ENCODE results near the gene PIM2. TPM values are rescaled to one million over a fixed set of nuclear protein-coding genes. Genes with fewer than 3 reads are reported as not detected.
A peak's percentile ranks its signal among the peaks of the same experiment; 100 is the strongest.

PIM2 gene
- total and polyA plus RNA-seq, 5 donors from 2014 or later = 391 to 549 (median 475) TPM

GRCh38 chrX:48910926-48911411 is 7.9 kb downstream of the PIM2 start:
- ATAC-seq (ENCODE audit: low read depth in 2 of 2) = peak; percentile 4 to 9
- Mint-ChIP-seq H3K36me3 (peaks cover 34% of the 10 kb centered on the region), H3K27me3 (peaks cover 11% of the 10 kb centered on the region), H3K4me1 (peaks cover 0 to 54% (median 17%) of the 10 kb centered on the region in 4 donors), H3K27ac (peak overlapping the region; percentile 89 to 97 (median 92)), H3K9me3 (peaks cover 0 to 2% (median 0%) of the 10 kb centered on the region in 7 donors), H3K4me3 (peak overlapping the region; percentile 88 to 97 (median 94))
- Histone ChIP-seq H3K27me3 (ENCODE audit: control insufficient read depth, insufficient read depth, low read length) (no peaks in the 10 kb centered on the region), H3K4me1 (ENCODE audit: control insufficient read depth, insufficient read depth, low read length, poor library complexity, severe bottlenecking) (peaks cover 34% of the 10 kb centered on the region), H3K9me3 (ENCODE audit: control insufficient read depth in 2 of 2, low read length in 2 of 2) (no peaks in the 10 kb centered on the region), H3K27ac (ENCODE audit: insufficient read depth, low read length, poor library complexity, severe bottlenecking) (peak overlapping the region; percentile 89), H3K4me3 (ENCODE audit: low read depth, low read length) (peak overlapping the region; percentile 76), H3K36me3 (ENCODE audit: control insufficient read depth, insufficient read depth, low read length) (peaks cover 34% of the 10 kb centered on the region)
- no peak for DNase-seq

GRCh38 chrX:48909703-48910294 is 9.0 kb downstream of the PIM2 start:
- peak in 1 of 3 donors; percentile 29 for DNase-seq
- H3K9me3 Mint-ChIP-seq = peaks cover 0 to 2% (median 0%) of the 10 kb centered on the region in 7 donors

GRCh38 chrX:48908600-48908999 is 10.2 kb downstream of the PIM2 start:
- Mint-ChIP-seq H3K4me3 (peak overlapping the region in 1 of 4 donors; percentile 23), H3K36me3 (peaks cover 22% of the 10 kb centered on the region), H3K9me3 (peaks cover 0 to 2% (median 0%) of the 10 kb centered on the region in 7 donors), H3K27ac (peak overlapping the region in 2 of 3 donors; percentile 56 to 70), H3K27me3 (peaks cover 11% of the 10 kb centered on the region), H3K4me1 (peaks cover 0 to 36% (median 17%) of the 10 kb centered on the region in 4 donors)
- H3K4me1 ChIP-seq (ENCODE audit: control insufficient read depth, insufficient read depth, low read length, poor library complexity, severe bottlenecking) = peaks cover 10% of the 10 kb centered on the region
- H3K4me3 ChIP-seq (ENCODE audit: low read depth, low read length) = no peak overlapping the region
- H3K9me3 ChIP-seq (ENCODE audit: control insufficient read depth in 2 of 2, low read length in 2 of 2) = no peaks in the 10 kb centered on the region
- peaks cover 19% of the 10 kb centered on the region for H3K36me3 ChIP-seq (ENCODE audit: control insufficient read depth, insufficient read depth, low read length)
- H3K27me3 ChIP-seq (ENCODE audit: control insufficient read depth, insufficient read depth, low read length) = no peaks in the 10 kb centered on the region
- ATAC-seq (ENCODE audit: low read depth in 2 of 2) (no peak), DNase-seq (no peak)
- H3K27ac ChIP-seq (ENCODE audit: insufficient read depth, low read length, poor library complexity, severe bottlenecking) = no peak overlapping the region

More at GRCh38 chrX:48909703-48910294, 9.0 kb downstream of the PIM2 start:
- Histone ChIP-seq H3K27me3 (ENCODE audit: control insufficient read depth, insufficient read depth, low read length) (no peaks in the 10 kb centered on the region), H3K4me1 (ENCODE audit: control insufficient read depth, insufficient read depth, low read length, poor library complexity, severe bottlenecking) (peaks cover 22% of the 10 kb centered on the region), H3K4me3 (ENCODE audit: low read depth, low read length) (no peak overlapping the region), H3K9me3 (ENCODE audit: control insufficient read depth in 2 of 2, low read length in 2 of 2) (no peaks in the 10 kb centered on the region), H3K36me3 (ENCODE audit: control insufficient read depth, insufficient read depth, low read length) (peaks cover 22% of the 10 kb centered on the region), H3K27ac (ENCODE audit: insufficient read depth, low read length, poor library complexity, severe bottlenecking) (no peak overlapping the region)
- ATAC-seq (ENCODE audit: low read depth in 2 of 2) = no peak
- peaks cover 0 to 43% (median 17%) of the 10 kb centered on the region in 4 donors for H3K4me1 Mint-ChIP-seq
- H3K4me3 Mint-ChIP-seq = peak overlapping the region in 2 of 4 donors; percentile 65 to 94
- peak overlapping the region in 1 of 3 donors; percentile 31 for H3K27ac Mint-ChIP-seq
- peaks cover 26% of the 10 kb centered on the region for H3K36me3 Mint-ChIP-seq
- H3K27me3 Mint-ChIP-seq = peaks cover 11% of the 10 kb centered on the region

- H3K36me3 Mint-ChIP-seq = peaks cover 20% of the 10 kb centered on the region
- H3K9me3 Mint-ChIP-seq = peaks cover 0 to 2% (median 0%) of the 10 kb centered on the region in 7 donors
- no peak overlapping the region for H3K27ac ChIP-seq (ENCODE audit: insufficient read depth, low read length, poor library complexity, severe bottlenecking)
- DNase-seq (no peak), ATAC-seq (ENCODE audit: low read depth in 2 of 2) (no peak)
- H3K36me3 ChIP-seq (ENCODE audit: control insufficient read depth, insufficient read depth, low read length) = peaks cover 32% of the 10 kb centered on the region
- H3K4me1 Mint-ChIP-seq = peaks cover 0 to 11% (median 3%) of the 10 kb centered on the region in 4 donors
- peak overlapping the region in 1 of 4 donors; percentile 38 for H3K4me3 Mint-ChIP-seq
- no peaks in the 10 kb centered on the region for H3K9me3 ChIP-seq (ENCODE audit: control insufficient read depth in 2 of 2, low read length in 2 of 2)
- H3K27me3 ChIP-seq (ENCODE audit: control insufficient read depth, insufficient read depth, low read length) = no peaks in the 10 kb centered on the region
- no peaks in the 10 kb centered on the region for H3K27me3 Mint-ChIP-seq
- H3K4me3 ChIP-seq (ENCODE audit: low read depth, low read length) = no peak overlapping the region
- H3K27ac Mint-ChIP-seq = no peak overlapping the region
- H3K4me1 ChIP-seq (ENCODE audit: control insufficient read depth, insufficient read depth, low read length, poor library complexity, severe bottlenecking) = no peaks in the 10 kb centered on the region
These were observed 13.6 kb downstream of the PIM2 start for GRCh38 chrX:48905090-48905790.

- peaks cover 2% of the 10 kb centered on the region for H3K4me1 ChIP-seq (ENCODE audit: control insufficient read depth, insufficient read depth, low read length, poor library complexity, severe bottlenecking)
- Mint-ChIP-seq H3K27ac (peak overlapping the region in 1 of 3 donors; percentile 86), H3K4me1 (peaks cover 0 to 13% (median 3%) of the 10 kb centered on the region in 4 donors), H3K36me3 (peaks cover 20% of the 10 kb centered on the region), H3K9me3 (peaks cover 0 to 2% (median 0%) of the 10 kb centered on the region in 7 donors), H3K4me3 (no peak overlapping the region), H3K27me3 (no peaks in the 10 kb centered on the region)
- DNase-seq = no peak
- H3K4me3 ChIP-seq (ENCODE audit: low read depth, low read length) = no peak overlapping the region
- no peak overlapping the region for H3K27ac ChIP-seq (ENCODE audit: insufficient read depth, low read length, poor library complexity, severe bottlenecking)
- H3K9me3 ChIP-seq (ENCODE audit: control insufficient read depth in 2 of 2, low read length in 2 of 2) = no peaks in the 10 kb centered on the region
- H3K27me3 ChIP-seq (ENCODE audit: control insufficient read depth, insufficient read depth, low read length) = no peaks in the 10 kb centered on the region
- H3K36me3 ChIP-seq (ENCODE audit: control insufficient read depth, insufficient read depth, low read length) = peaks cover 32% of the 10 kb centered on the region
- ATAC-seq (ENCODE audit: low read depth in 2 of 2) = no peak
These were observed 14.2 kb downstream of the PIM2 start for GRCh38 chrX:48904626-48905025.

- peak overlapping the region in 1 of 4 donors; percentile 53 for H3K4me3 Mint-ChIP-seq
- H3K9me3 Mint-ChIP-seq = peaks cover 0 to 2% (median 0%) of the 10 kb centered on the region in 7 donors
- no peaks in the 10 kb centered on the region for H3K27me3 ChIP-seq (ENCODE audit: control insufficient read depth, insufficient read depth, low read length)
- H3K27ac ChIP-seq (ENCODE audit: insufficient read depth, low read length, poor library complexity, severe bottlenecking) = no peak overlapping the region
- DNase-seq (no peak), ATAC-seq (ENCODE audit: low read depth in 2 of 2) (no peak)
- H3K4me1 Mint-ChIP-seq = peaks cover 0 to 16% (median 3%) of the 10 kb centered on the region in 4 donors
- H3K27me3 Mint-ChIP-seq = no peaks in the 10 kb centered on the region
- H3K36me3 ChIP-seq (ENCODE audit: control insufficient read depth, insufficient read depth, low read length) = peaks cover 36% of the 10 kb centered on the region
- peaks cover 6% of the 10 kb centered on the region for H3K4me1 ChIP-seq (ENCODE audit: control insufficient read depth, insufficient read depth, low read length, poor library complexity, severe bottlenecking)
- H3K27ac Mint-ChIP-seq = no peak overlapping the region
- H3K36me3 Mint-ChIP-seq = peaks cover 20% of the 10 kb centered on the region
- no peak overlapping the region for H3K4me3 ChIP-seq (ENCODE audit: low read depth, low read length)
- H3K9me3 ChIP-seq (ENCODE audit: control insufficient read depth in 2 of 2, low read length in 2 of 2) = no peaks in the 10 kb centered on the region
These were observed 14.6 kb downstream of the PIM2 start for GRCh38 chrX:48904180-48904579.

GRCh38 chrX:48903290-48903689 is 15.5 kb downstream of the PIM2 start:
- Histone ChIP-seq H3K36me3 (ENCODE audit: control insufficient read depth, insufficient read depth, low read length) (peaks cover 36% of the 10 kb centered on the region), H3K4me1 (ENCODE audit: control insufficient read depth, insufficient read depth, low read length, poor library complexity, severe bottlenecking) (peaks cover 10% of the 10 kb centered on the region), H3K27ac (ENCODE audit: insufficient read depth, low read length, poor library complexity, severe bottlenecking) (no peak overlapping the region), H3K27me3 (ENCODE audit: control insufficient read depth, insufficient read depth, low read length) (no peaks in the 10 kb centered on the region), H3K9me3 (ENCODE audit: control insufficient read depth in 2 of 2, low read length in 2 of 2) (no peaks in the 10 kb centered on the region), H3K4me3 (ENCODE audit: low read depth, low read length) (no peak overlapping the region)
- Mint-ChIP-seq H3K4me3 (peak overlapping the region in 1 of 4 donors; percentile 53), H3K36me3 (peaks cover 15% of the 10 kb centered on the region), H3K27me3 (no peaks in the 10 kb centered on the region), H3K4me1 (peaks cover 0 to 17% (median 3%) of the 10 kb centered on the region in 4 donors), H3K27ac (peak overlapping the region in 1 of 3 donors; percentile 43), H3K9me3 (peaks cover 0 to 2% (median 0%) of the 10 kb centered on the region in 7 donors)
- DNase-seq = no peak
- no peak for ATAC-seq (ENCODE audit: low read depth in 2 of 2)
